NCI-H446 treated with DMSO at 0.1 percent for 48 hours (cell line): ENCODE measurements around the gene POMZP3.
"Not testable (repeated sequence)": the region's sequence is repeated elsewhere in the genome, so short reads cannot be mapped to it uniquely, and the experiment has no call there.

Experiments used
- DNase-seq: peaks from one replicate; lab custom pipeline; 2025; lab: John Stamatoyannopoulos, UW

The POMZP3 gene

DNA sequence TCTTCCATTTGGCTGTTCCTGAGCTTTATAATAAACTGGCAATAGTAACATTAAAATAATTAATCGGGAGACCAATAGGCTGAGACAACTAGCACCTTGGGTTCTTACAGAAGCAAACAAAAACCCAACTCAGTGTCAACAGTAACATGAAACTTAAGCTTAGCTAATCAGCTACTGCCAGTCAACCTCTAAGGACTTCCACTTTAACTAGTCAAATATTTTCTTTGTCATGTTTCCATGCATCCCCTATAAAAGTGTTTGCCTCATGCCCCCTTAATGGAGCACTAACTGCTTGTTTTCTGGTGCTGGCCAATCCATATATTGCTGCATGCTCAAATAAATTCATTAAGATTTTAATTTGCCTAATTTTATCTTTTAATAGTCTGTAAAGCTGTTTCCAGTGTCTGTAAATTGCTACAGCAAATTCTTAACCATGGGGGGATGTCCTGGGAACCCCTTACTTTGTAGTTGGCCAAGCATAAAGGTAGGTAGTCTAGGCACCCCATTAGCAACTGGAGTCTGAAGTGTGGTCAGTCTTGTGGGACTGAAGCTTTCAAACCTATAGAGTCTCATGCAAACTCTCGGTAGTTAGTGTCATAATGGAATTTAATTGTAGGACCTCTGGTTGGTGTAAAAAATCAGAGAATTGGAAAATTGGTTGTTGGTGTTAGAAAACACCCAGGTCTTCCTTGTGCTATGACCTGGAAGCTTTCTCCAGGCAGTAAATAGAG, 40.3 kb downstream of the POMZP3 start:
- not testable (repeated sequence) for DNase-seq

DNA sequence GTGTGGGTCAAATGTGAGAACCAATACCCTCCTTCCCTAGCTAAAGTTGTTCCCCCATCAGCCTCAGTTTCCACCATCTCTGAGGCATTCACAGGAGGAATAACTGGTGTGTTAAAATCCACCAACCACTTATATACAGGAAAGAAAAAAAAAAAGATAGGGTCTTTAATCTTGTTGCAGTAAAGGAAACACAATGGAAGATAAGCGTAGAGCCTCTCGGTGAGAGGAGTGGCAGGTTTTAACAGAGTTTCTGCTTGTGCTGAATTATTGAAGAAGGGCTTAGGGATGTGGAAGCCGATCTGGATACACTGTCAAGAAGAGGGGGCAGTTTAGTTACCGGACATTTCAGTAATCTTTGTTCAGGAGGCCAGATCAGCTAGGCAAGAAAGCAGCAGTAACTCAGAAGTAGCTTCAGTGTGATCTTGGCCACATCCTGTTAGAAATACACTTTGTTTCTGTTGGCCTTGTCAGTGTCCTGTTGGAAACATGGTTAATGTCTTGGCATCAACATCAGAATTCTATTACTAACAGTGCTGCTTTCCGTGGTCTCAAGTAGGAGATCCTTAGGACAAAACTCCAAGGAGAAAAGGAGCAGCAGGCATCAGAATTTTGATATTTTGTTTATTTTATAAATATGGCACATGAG, 43.3 kb downstream of the POMZP3 start:
- DNase-seq, result not testable (repeated sequence)

- DNase-seq, result peak; percentile 48
Observed at GRCh38 chr7:76582848-76583631, 44.0 kb downstream of the POMZP3 start.

DNA sequence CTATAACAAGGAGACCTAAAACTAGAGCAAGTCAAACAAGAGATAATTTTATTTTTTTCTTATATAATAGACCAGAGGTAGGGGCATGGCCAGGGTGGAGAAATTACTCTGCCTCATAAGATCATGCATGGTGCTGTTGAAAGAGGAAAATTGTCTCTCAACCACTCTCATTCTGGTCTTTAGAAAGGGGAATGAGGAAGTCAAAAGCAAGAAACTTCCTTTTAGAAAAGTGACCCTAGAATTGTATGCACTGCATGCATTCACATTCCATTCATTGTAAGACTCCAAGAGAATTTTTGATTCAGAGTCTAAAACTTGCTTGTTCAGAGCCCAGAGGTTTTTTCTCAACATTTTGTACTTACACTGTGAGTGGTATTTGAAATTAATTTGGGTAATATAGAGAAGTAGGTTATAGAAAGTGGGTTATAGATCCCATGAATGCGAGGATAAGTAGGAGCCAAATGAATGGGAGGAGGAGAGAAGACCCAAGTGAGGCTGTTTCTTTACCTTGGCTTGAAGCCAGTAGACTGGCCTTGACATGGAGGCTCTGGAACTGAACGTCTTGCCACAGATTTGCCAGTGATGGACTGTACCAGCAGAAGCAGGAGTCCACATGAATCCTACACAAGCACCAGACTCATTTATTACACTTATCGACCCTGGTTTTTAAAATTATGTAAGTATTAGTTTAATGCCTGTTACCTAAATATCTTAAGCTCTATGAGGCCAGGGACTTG, 51.0 kb downstream of the POMZP3 start:
- not testable (repeated sequence) for DNase-seq

GRCh38 chr7:76575431-76575830, 51.6 kb downstream of the POMZP3 start:
- DNase-seq, result not testable (repeated sequence)

GRCh38 chr7:76572296-76572695, 54.8 kb downstream of the POMZP3 start:
- not testable (repeated sequence) for DNase-seq

- DNase-seq, result not testable (repeated sequence)
Observed at GRCh38 chr7:76570324-76570775, 56.7 kb downstream of the POMZP3 start.

GRCh38 chr7:76568742-76569141, 58.3 kb downstream of the POMZP3 start:
- DNase-seq, result not testable (repeated sequence)

DNA sequence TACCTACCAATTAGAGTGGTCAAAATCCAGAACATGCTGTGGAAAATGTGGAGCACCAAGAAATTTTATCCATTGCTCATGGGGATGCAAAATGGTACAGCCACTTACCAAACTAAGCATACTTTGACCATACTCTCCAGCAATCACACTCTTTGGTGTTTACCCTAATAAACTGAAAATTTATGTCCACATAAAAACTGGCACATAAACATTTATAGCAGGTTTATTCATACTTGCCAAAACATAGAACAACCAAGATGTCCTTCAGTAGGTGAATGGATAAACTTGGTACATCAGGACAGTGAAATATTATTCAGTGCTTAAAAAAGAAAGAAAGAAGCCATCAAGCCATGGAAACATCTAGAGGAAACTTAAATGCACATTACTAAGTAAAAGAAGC, 59.3 kb downstream of the POMZP3 start:
- DNase-seq, result not testable (repeated sequence)

GRCh38 chr7:76567311-76567710, 59.8 kb downstream of the POMZP3 start:
- DNase-seq, result not testable (repeated sequence)

DNA sequence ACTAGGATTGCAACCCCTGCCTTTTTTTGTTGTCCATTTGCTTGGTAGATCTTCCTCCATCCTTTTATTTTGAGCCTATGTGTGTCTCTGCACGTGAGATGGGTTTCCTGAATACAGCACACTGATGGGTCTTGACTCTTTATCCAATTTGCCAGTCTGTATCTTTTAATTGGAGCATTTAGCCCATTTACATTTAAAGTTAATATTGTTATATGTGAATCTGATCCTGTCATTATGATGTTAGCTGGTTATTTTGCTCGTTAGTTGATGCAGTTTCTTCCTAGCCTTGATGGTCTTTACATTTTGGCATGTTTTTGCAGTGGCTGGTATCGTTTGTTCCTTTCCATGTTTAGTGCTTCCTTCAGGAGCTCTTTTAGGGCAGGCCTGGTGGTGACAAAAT, 62.1 kb downstream of the POMZP3 start:
- DNase-seq, result not testable (repeated sequence)

DNA sequence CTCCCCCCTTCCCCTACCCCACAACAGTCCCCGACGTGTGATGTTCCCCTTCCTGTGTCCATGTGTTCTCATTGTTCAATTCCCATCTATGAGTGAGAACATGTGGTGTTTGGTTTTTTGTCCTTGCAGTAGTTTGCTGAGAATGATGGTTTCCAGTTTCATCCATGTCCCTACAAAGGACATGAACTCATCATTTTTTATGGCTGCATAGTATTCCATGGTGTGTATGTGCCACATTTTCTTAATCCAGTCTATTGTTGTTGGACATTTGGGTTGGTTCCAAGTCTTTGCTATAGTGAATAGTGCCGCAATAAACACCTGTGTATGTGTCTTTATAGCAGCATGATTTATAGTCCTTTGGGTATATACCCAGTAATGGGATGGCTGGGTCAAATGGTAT, 65.7 kb downstream of the POMZP3 start:
- DNase-seq, result not testable (repeated sequence)

- not testable (repeated sequence) for DNase-seq
Observed at GRCh38 chr7:76560157-76560556, 66.9 kb downstream of the POMZP3 start.
